IPS DF 4.7 (cell line): ENCODE measurements around the gene CCDC85B.

Source experiments
- DNase-seq: peaks from one replicate; pipeline ENCODE4 v3.0.0-alpha.2; 2013; ENCODE audit warnings: low spot score; ENCODE audit errors: extremely low read depth

CCDC85B gene

DNA sequence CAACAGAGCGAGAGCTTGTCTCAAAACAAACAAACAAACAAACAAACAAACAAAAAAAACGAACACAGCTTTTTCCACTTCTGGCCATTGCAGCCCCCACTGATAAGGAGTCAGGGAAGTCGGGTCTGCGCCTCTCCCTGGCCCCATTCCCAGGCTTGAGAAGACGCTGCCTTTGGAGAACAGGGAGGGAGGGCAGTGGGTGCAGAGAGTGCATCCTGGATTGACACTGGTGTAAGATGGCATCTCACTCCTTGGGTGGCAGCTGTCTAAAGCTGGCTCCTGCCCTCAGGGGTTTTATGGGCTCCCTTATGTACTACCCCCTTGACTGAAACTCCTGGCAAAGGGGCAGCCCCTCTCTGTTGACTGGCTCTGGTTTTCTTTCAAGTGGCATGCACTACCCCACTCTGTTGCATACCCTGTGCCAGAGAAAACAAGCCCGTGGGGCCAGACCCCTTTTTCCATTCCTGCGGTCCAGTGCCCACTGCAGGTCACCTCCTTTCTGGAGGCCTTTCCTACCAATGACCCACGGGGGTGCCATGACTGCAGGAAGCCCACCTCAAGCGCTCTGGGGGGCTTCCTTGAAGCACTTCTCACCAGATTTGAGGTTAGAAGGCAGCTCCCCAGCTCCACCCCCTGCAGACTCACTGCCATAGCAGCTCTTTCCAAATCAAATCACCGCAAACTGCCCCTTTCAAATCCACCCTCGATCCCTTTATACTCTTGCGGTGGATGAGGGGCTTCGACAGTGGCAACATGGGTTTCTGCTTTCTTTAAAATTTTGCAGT, 41.5 kb downstream of the CCDC85B start:
- DNase-seq = no peak

DNA sequence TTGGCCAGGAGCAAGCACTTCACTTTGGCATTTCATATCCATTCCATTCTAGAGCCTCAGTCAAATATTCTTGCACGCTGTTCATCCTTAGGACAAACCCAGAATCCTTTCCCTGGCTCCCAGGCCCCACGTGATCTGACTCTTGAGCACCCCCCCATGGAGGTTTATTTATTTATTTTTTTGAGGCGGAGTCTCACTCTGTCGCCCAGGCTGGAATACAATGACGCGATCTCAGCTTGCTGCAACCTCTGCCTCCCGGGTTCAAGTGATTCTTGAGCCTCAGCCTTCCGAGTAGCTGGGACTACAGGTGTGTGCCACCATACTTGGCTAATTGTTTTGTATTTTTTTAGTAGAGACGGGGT, 42.1 kb downstream of the CCDC85B start:
- no peak for DNase-seq

DNA sequence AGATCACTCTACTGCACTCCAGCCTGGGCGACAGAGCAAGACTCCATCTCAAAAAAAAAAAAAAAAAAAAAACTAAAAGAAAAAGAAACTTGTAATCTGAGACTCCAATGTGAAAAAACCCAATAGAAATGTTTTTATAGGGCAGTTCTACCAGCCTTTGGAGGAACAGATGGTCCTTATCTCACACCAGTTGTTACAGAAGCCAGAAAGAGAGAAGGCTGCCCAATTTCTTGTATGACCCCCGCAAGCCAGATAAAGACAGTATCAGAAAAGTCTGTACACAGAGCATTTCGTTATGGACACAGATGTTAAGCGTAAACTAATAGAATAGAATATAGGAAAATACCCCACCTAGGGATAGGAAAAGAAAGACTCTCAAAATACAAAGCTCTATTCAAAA, 43.5 kb downstream of the CCDC85B start:
- no peak for DNase-seq

DNA sequence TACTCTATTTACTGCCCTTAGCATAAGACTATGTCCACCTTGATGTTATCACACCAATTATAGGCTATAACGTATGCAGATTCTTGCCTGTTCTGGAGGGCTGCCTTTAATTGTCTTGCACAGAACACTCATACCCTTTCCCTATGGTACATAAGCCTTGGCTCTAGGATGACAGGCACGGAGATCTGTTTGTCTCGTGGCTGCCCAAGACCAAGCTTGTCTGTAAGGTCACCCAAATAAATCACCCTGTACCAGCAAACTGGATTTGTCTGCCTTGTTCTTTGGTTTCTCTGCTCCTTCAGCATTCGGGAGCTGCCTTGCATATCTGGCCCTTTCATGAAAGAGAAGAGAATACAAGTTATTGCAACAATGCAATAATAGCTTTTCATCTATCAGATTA, 47.3 kb downstream of the CCDC85B start:
- DNase-seq = no peak
